ENCODE results near the gene SLC9A2.

Gene SLC9A2

DNA sequence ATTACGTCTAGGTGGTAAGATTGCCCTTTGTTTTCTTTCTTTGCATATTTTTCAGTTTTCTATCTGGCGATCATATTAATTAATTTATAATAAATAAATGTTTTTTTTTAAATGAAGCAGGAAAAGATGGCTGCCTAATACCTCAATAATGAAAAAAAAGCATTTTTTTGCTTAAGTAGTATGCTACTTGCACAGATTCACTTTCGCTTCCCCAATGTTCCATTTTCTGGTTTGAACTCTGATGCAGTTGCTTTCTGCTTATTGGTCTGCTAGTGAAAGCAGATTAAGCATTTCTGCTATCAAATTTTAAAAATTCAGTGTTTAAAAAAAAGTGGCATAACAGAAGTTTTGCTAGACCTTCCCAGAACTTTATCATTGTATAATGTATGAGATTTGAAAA lies 130.6 kb downstream of the SLC9A2 start:
- no peaks in the 10 kb centered on the region; the same call in 1 of the 2 replicates for H3K36me3 ChIP-seq (ENCODE audit: insufficient read depth, low read length)
- H3K9ac ChIP-seq (ENCODE audit: low read depth, low read length), result no peak overlapping the region
- H3K4me1 ChIP-seq (ENCODE audit: insufficient read depth, low read length), result no peaks in the 10 kb centered on the region
- no peaks in the 10 kb centered on the region for H3K9me3 ChIP-seq (ENCODE audit: control insufficient read depth, insufficient read depth, low read length)

DNA sequence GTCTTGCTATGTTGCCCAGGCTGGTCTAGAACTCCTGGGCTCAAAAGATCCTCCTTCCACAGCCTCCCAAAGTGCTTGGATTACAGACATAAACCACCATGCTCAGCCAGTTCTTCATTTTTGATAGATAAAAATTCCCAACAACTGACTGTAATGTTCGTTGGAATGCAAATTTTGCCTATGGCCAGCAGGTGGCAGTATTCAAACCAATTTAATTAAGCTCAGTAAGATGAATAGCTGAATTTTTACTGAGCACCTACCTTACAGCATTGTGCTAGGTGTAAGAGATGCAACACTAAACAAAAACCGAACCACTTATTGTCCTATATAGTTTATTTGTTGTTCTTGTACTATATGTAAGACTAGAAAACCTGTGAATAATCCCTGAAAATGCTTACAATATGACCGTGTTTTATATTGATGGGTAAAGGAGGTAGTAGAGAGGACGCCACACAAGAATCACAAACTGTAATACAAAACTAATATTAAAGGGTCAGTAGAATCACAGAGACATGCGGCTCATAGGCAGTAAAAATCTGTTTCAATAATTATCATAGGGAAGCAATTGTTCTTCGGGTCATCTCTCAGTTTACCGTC lies 134.3 kb downstream of the SLC9A2 start:
- no peaks in the 10 kb centered on the region for H3K9me3 ChIP-seq (ENCODE audit: control insufficient read depth, insufficient read depth, low read length)
- H3K4me1 ChIP-seq (ENCODE audit: insufficient read depth, low read length), result no peaks in the 10 kb centered on the region
- no peak overlapping the region for H3K9ac ChIP-seq (ENCODE audit: low read depth, low read length)
- no peaks in the 10 kb centered on the region; the same call in 1 of the 2 replicates for H3K36me3 ChIP-seq (ENCODE audit: insufficient read depth, low read length)

- H3K4me1 ChIP-seq (ENCODE audit: insufficient read depth, low read length), result no peaks in the 10 kb centered on the region
- no peaks in the 10 kb centered on the region; the same call in 1 of the 2 replicates for H3K36me3 ChIP-seq (ENCODE audit: insufficient read depth, low read length)
- no peak overlapping the region for H3K9ac ChIP-seq (ENCODE audit: low read depth, low read length)
- no peaks in the 10 kb centered on the region for H3K9me3 ChIP-seq (ENCODE audit: control insufficient read depth, insufficient read depth, low read length)
Measured at GRCh38 chr2:102754456-102755145, 135.2 kb downstream of the SLC9A2 start.

DNA sequence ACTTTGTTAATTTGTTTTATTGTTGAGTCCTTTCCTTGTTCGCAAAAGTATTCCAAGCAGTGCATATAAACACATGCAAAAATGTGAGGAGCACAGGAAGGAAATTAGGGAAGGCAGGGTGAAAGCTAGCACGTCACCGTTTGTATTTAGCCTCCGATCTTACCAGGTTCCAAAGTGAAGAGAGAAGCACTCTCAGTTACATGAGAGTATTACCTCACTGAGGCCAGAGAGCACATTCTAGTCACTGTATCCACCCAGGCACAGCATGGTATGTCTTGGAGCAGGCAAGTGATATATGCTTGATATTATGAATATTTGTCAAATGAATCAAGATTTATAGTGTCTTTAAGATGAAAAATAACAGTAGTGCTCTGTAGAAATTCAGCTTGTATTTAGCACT lies 135.9 kb downstream of the SLC9A2 start:
- H3K9ac ChIP-seq (ENCODE audit: low read depth, low read length), result no peak overlapping the region
- H3K4me1 ChIP-seq (ENCODE audit: insufficient read depth, low read length), result no peaks in the 10 kb centered on the region
- no peaks in the 10 kb centered on the region; the same call in 1 of the 2 replicates for H3K36me3 ChIP-seq (ENCODE audit: insufficient read depth, low read length)
- H3K9me3 ChIP-seq (ENCODE audit: control insufficient read depth, insufficient read depth, low read length), result no peaks in the 10 kb centered on the region

- Histone ChIP-seq H3K36me3 (ENCODE audit: insufficient read depth, low read length) (no peaks in the 10 kb centered on the region), H3K9ac (ENCODE audit: low read depth, low read length) (no peak overlapping the region), H3K4me1 (ENCODE audit: insufficient read depth, low read length) (no peaks in the 10 kb centered on the region), H3K9me3 (ENCODE audit: control insufficient read depth, insufficient read depth, low read length) (no peaks in the 10 kb centered on the region)
Measured at GRCh38 chr2:102758439-102758838, 139.1 kb downstream of the SLC9A2 start.

Data from ES-I3 (cell line).